Activated T-helper 1 cell treated with anti-CD3 and anti-CD28 coated beads, Interleukin-2, amount 50 U/mL, for 16 hours (primary cell): ENCODE measurements around the gene LGALS3BP.
A peak's percentile ranks its signal among the peaks of the same experiment; 100 is the strongest.

Experiments
- DNase-seq, 2 donors: peaks; one replicate each; pipeline ENCODE4 v3.0.0-alpha.2; 2020; ENCODE audit warnings: low read depth in 1 of 2, low spot score in 1 of 2

The LGALS3BP gene

GRCh38 chr17:79000396-79001189 is 20.9 kb upstream of the LGALS3BP start:
- no peak for DNase-seq

- no peak for DNase-seq
Measured at GRCh38 chr17:78999947-79000395, 20.2 kb upstream of the LGALS3BP start.

GRCh38 chr17:78999056-78999768 is 19.5 kb upstream of the LGALS3BP start:
- DNase-seq: no peak

GRCh38 chr17:78998311-78999055 is 18.8 kb upstream of the LGALS3BP start:
- DNase-seq: no peak

- no peak for DNase-seq
Measured at GRCh38 chr17:78997881-78998280, 18.2 kb upstream of the LGALS3BP start.

GRCh38 chr17:78997231-78997741 is 17.6 kb upstream of the LGALS3BP start:
- DNase-seq: no peak

GRCh38 chr17:78996781-78997201 is 17.1 kb upstream of the LGALS3BP start:
- no peak for DNase-seq

- no peak for DNase-seq
Measured at GRCh38 chr17:78995761-78996451, 16.2 kb upstream of the LGALS3BP start.

GRCh38 chr17:78995022-78995760 is 15.5 kb upstream of the LGALS3BP start:
- no peak for DNase-seq

GRCh38 chr17:78993981-78994671 is 14.4 kb upstream of the LGALS3BP start:
- DNase-seq: no peak

GRCh38 chr17:78993241-78993956 is 13.7 kb upstream of the LGALS3BP start:
- peak in 1 of 2 donors; percentile 35 for DNase-seq

GRCh38 chr17:78992542-78993212 is 13.0 kb upstream of the LGALS3BP start:
- DNase-seq: no peak

- DNase-seq: peak in 1 of 2 donors; percentile 2
Measured at GRCh38 chr17:78991906-78992532, 12.3 kb upstream of the LGALS3BP start.

GRCh38 chr17:78991017-78991738 is 11.5 kb upstream of the LGALS3BP start:
- DNase-seq: no peak

GRCh38 chr17:78990349-78991016 is 10.8 kb upstream of the LGALS3BP start:
- no peak for DNase-seq

- no peak for DNase-seq
Measured at GRCh38 chr17:78988152-78988551, 8.4 kb upstream of the LGALS3BP start.
